22Rv1 (cell line): ENCODE results near the gene ELOVL5.

Experiments
- ZFX ChIP-seq: fragments of 450-650 bp; IDR thresholded peaks from 2 replicates; pipeline ENCODE4 v1.6.1; 2017; ENCODE audit warnings: antibody characterized with exemption, borderline replicate concordance
- TF ChIP-seq, protein P1 (sequence below): fragments of 450-650 bp; IDR thresholded peaks from 2 replicates; pipeline ENCODE4 v1.5.1; 2017; ENCODE audit warnings: mild to moderate bottlenecking

DNA sequence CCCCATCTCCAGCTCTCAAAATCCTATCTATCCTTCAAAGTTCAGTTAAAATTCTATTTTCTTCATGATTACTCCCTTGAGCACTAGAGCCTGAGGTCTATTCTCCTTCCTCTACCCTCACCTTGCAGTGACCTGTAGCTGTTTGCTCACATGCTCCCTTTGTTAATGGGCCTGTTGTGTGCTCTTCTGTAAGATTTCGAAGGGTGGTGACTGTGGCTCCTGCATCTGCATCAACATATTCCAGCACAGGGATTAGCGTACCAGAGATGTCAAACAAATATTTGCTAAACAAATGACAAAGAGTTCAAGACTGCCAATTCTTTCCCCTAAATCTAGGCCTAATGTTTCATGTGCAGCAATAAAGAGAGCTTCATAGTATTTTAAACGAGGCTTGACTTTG lies 69.5 kb downstream of the ELOVL5 start:
- TF ChIP-seq, protein P1, sequence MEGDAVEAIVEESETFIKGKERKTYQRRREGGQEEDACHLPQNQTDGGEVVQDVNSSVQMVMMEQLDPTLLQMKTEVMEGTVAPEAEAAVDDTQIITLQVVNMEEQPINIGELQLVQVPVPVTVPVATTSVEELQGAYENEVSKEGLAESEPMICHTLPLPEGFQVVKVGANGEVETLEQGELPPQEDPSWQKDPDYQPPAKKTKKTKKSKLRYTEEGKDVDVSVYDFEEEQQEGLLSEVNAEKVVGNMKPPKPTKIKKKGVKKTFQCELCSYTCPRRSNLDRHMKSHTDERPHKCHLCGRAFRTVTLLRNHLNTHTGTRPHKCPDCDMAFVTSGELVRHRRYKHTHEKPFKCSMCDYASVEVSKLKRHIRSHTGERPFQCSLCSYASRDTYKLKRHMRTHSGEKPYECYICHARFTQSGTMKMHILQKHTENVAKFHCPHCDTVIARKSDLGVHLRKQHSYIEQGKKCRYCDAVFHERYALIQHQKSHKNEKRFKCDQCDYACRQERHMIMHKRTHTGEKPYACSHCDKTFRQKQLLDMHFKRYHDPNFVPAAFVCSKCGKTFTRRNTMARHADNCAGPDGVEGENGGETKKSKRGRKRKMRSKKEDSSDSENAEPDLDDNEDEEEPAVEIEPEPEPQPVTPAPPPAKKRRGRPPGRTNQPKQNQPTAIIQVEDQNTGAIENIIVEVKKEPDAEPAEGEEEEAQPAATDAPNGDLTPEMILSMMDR = no peak
- TF ChIP-seq ZFX = no peak
